Esophagus (tissue), 2 donors: ENCODE measurements around the gene SLC45A1. TPM values are rescaled to one million over a fixed set of nuclear protein-coding genes. Genes with fewer than 3 reads are reported as not detected.
A peak's percentile ranks its signal among the peaks of the same experiment; 100 is the strongest.

Experiments used
- H3K27ac ChIP-seq, 2 donors: one replicate each; pipeline ENCODE4 v1.5.1; 2013; ENCODE audit warnings: low read depth in 2 of 2, mild to moderate bottlenecking in 2 of 2, inconsistent platforms in 1 of 2, low read length in 1 of 2, moderate library complexity in 1 of 2
- H3K27me3 ChIP-seq, 2 donors: one replicate each; pipeline ENCODE4 v1.6.1; 2013; ENCODE audit warnings: low read length in 2 of 2, control low read depth in 1 of 2, mild to moderate bottlenecking in 1 of 2; ENCODE audit not compliant: insufficient read depth in 2 of 2, control insufficient read depth in 1 of 2
- H3K36me3 ChIP-seq, 2 donors: one replicate each; pipeline ENCODE4 v1.6.1; 2013; ENCODE audit warnings: low read length in 1 of 2; ENCODE audit not compliant: control insufficient read depth in 2 of 2, insufficient read depth in 2 of 2
- H3K4me1 ChIP-seq, 2 donors: one replicate each; pipeline ENCODE4 v1.6.1; 2013; ENCODE audit warnings: low read length in 1 of 2; ENCODE audit not compliant: control insufficient read depth in 2 of 2, insufficient read depth in 2 of 2
- H3K4me3 ChIP-seq, 2 donors: one replicate each; pipeline ENCODE4 v1.5.1; 2013; ENCODE audit warnings: low read length in 2 of 2, mild to moderate bottlenecking in 2 of 2, low read depth in 1 of 2, moderate library complexity in 1 of 2
- H3K9me3 ChIP-seq, 2 donors: one replicate each; pipeline ENCODE4 v1.6.1; 2013; ENCODE audit warnings: mild to moderate bottlenecking in 2 of 2, low read depth in 1 of 2, low read length in 1 of 2, moderate library complexity in 1 of 2; ENCODE audit not compliant: control insufficient read depth in 2 of 2, insufficient read depth in 1 of 2
- WGBS, 2 donors: extraction: QIAGEN DNeasy Blood & Tissue Kit; methylation state at CpG; one replicate each; pipeline ENCODE4 v1.1.7; 2013; 5-methylcytosine and 5-hydroxymethylcytosine counted together
- polyA plus RNA-seq, 2 donors: library from polyadenylated mRNA; stranded (reverse); fragments of 200-250 nt; gene quantifications; one replicate each; pipeline ENCODE4 v1.2.3, GENCODE V29; 2013
- donor health status: healthy with polysubstance abuse.
- donor health status: Bipolar disorder and iron deficiency.

The SLC45A1 gene
- polyA plus RNA-seq, 2 donors = 0.61 to 1.1 TPM

DNA sequence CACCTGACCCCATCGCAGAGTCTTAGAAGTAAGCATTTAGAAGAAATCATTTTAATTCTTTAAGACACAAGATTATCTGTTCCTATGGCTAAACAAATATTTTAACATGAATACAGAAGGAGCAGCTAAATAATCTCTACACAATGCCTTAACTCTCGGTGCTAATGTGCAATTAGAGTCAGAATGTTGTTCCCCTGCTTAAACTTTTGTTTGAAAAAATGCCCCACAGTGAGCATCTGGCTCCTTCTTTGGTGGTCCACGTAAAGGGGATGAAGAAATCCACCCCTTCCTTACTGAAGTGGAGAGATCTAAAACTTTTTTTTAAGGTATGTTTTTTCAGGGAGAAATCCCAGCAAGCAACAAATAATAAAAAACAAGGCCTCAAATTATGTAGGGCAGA lies 55.2 kb downstream of the SLC45A1 start:
- H3K4me1 ChIP-seq = peaks cover 2 to 5% of the 10 kb centered on the region in 2 donors
- H3K36me3 ChIP-seq = peaks cover 0 to 2% of the 10 kb centered on the region in 2 donors
- 62 to 64% methylated on average over 3 of the region's 3 CpGs for WGBS, 2 donors
- H3K27me3 ChIP-seq = no peaks in the 10 kb centered on the region
- no peak overlapping the region for H3K4me3 ChIP-seq
- peak overlapping the region; percentile 82 to 90 for H3K27ac ChIP-seq
- H3K9me3 ChIP-seq = no peaks in the 10 kb centered on the region

DNA sequence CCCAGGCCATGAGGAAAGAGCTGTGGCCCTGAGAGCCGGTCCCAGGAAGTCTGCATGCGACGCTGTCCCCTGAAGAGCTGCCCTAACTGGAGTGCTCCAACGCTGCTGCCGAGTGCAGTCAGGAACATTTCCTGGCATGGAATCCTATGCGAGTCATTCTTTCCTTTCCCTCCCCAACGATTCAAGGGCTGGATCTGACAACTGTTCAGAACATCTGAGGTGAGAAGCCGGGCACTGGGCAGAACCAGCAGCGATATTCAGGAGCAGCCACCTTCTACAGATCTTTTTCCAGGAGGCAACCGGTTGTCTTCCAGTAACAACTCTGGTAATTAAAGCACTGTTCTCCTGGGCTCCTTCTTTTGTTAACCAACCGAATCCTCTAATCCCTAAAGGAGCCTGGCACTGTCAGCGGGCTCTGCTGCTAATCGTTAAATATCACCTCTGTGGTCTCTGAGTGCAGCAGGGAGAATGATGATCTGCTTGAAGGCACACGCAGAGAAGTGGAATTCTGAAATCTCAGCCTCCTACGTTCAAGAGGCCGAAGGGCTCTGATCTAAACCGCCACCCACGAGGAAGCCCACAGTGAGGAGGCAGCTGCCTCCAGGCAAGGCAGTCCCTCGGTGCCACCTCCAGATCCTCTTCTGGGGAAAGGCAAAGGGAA lies 55.8 kb downstream of the SLC45A1 start:
- Histone ChIP-seq H3K27me3 (no peaks in the 10 kb centered on the region), H3K27ac (peak overlapping the region; percentile 82 to 90), H3K4me3 (no peak overlapping the region), H3K36me3 (peaks cover 0 to 2% of the 10 kb centered on the region in 2 donors), H3K9me3 (no peaks in the 10 kb centered on the region), H3K4me1 (peaks cover 2 to 5% of the 10 kb centered on the region in 2 donors)
- 22 to 32% methylated on average over 19 of the region's 19 CpGs for WGBS, 2 donors

DNA sequence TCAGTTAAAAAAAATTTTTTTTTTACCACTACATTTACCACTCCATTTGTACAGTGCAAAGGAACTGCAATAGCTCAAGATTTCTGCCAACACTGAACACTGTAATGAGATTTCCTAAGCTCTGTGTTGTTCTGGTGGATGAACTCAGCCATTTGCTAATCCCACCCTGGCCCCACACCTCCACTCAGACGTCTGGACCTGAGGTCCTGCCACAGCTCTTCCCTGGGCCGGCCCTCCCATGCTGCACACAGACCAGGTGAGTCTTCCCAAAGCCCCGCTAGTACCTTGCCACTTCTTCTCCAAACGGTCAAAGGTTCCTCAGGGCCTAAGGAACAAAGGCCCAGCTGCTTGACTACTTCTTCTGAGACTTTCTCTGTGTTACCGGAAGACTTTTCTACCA lies 56.4 kb downstream of the SLC45A1 start:
- Histone ChIP-seq H3K27me3 (no peaks in the 10 kb centered on the region), H3K36me3 (peaks cover 0 to 2% of the 10 kb centered on the region in 2 donors), H3K27ac (peak overlapping the region; percentile 43 to 82), H3K4me3 (no peak overlapping the region), H3K4me1 (peaks cover 2 to 5% of the 10 kb centered on the region in 2 donors), H3K9me3 (no peaks in the 10 kb centered on the region)
- WGBS, 2 donors = 69 to 74% methylated on average over 5 of the region's 5 CpGs

DNA sequence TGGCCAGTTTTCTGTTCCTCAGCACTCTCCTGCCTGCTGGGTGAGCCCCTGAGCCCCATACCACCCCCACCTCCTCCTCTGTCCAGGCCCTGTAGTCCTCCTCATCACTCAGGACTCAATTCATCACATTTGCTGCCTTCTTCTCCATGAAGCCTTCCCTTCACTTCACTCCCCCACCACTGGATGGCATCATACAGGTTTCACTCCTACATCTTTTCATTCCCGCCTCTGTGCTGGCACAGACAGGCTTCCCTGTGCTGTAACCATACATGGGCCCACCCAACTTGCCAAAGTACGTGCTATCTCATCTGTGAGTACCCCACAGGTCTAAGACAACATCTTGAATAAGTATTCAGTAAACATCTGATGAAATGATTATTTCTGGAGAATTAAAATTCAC lies 56.9 kb downstream of the SLC45A1 start:
- no peaks in the 10 kb centered on the region for H3K27me3 ChIP-seq
- 72 to 85% methylated on average over 2 of the region's 2 CpGs for whole genome bisulfite sequencing, 2 donors
- H3K27ac ChIP-seq = peak overlapping the region; percentile 68 to 82
- no peaks in the 10 kb centered on the region for H3K9me3 ChIP-seq
- H3K4me1 ChIP-seq = peaks cover 2 to 8% of the 10 kb centered on the region in 2 donors
- no peak overlapping the region for H3K4me3 ChIP-seq
- H3K36me3 ChIP-seq = peaks cover 0 to 2% of the 10 kb centered on the region in 2 donors

DNA sequence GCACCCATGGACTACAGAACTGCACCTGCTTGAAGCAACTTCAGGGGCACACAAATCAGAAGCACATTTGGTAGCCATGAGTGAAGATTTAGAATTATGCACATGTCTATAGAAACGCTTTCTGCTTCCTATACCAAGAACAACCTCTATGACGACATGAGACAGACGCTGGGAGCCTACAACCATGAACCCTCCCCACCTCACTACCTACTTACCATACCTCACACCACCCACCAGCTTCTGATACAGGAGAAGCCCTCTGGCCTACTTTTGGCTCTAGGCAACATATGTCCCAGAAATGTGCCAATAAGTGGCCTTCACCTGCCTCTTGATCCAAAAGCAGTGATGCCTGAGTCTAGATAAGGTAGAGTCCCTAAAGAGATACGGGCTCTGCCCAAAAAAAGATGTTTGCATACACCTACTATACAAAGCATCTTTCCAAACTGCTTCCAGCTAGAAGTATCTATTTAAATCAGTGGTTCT lies 58.5 kb downstream of the SLC45A1 start:
- peaks cover 0 to 7% of the 10 kb centered on the region in 2 donors for H3K36me3 ChIP-seq
- no peak overlapping the region for H3K27ac ChIP-seq
- 74 to 80% methylated on average over 4 of the region's 4 CpGs for WGBS, 2 donors
- H3K9me3 ChIP-seq = no peaks in the 10 kb centered on the region
- no peak overlapping the region for H3K4me3 ChIP-seq
- no peaks in the 10 kb centered on the region for H3K27me3 ChIP-seq
- H3K4me1 ChIP-seq = peaks cover 6 to 12% of the 10 kb centered on the region in 2 donors

DNA sequence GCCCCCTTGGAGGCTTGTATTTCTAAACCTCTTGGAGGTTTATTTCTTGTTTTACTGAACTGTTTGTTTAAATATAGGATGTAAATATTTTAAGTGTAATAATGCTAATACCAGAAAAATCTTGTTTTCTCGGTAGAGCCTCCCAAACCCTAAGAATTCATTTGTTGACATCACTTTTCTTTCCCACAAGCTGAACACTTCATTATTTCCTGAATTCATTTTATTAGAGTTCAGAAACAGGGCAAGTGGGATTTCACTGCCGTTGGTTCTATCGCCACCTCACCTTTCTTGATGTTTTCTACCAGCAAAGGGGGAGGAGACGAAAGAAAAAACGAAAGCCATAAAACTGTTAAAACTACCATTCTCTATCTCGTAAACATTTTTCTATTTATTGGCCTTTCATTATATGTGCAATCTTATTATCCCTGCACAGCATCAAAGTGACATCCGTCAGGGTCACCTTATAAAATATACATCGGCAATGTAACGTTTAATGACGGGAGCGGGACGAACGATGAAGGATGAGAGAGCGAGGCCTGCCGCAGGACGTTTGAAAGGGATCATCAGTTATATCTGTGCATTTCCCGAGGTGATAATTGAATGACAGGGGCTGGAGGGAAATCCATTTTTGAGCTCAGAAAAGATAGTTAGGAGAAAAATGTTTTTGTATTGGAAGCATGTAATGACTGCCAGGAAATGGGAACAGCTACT lies 59.5 kb downstream of the SLC45A1 start:
- 86 to 88% methylated on average over 17 of the region's 17 CpGs for WGBS, 2 donors
- no peaks in the 10 kb centered on the region for H3K9me3 ChIP-seq
- H3K4me3 ChIP-seq = no peak overlapping the region
- no peaks in the 10 kb centered on the region for H3K27me3 ChIP-seq
- H3K36me3 ChIP-seq = peaks cover 0 to 7% of the 10 kb centered on the region in 2 donors
- H3K4me1 ChIP-seq = peaks cover 6 to 18% of the 10 kb centered on the region in 2 donors
- no peak overlapping the region for H3K27ac ChIP-seq

GRCh38 chr1:8378178-8378577 lies 60.3 kb downstream of the SLC45A1 start:
- H3K27ac ChIP-seq = peak overlapping the region; percentile 6 to 69
- peaks cover 0 to 7% of the 10 kb centered on the region in 2 donors for H3K36me3 ChIP-seq
- peaks cover 6 to 18% of the 10 kb centered on the region in 2 donors for H3K4me1 ChIP-seq
- H3K4me3 ChIP-seq = no peak overlapping the region
- H3K27me3 ChIP-seq = no peaks in the 10 kb centered on the region
- WGBS, 2 donors = 30 to 36% methylated on average over 4 of the region's 4 CpGs
- H3K9me3 ChIP-seq = no peaks in the 10 kb centered on the region

GRCh38 chr1:8378981-8379470 lies 61.1 kb downstream of the SLC45A1 start:
- peaks cover 4 to 15% of the 10 kb centered on the region in 2 donors for H3K4me1 ChIP-seq
- no peaks in the 10 kb centered on the region for H3K27me3 ChIP-seq
- no peak overlapping the region for H3K4me3 ChIP-seq
- peak overlapping the region; percentile 43 to 69 for H3K27ac ChIP-seq
- WGBS, 2 donors = 66 to 78% methylated on average over 10 of the region's 10 CpGs
- peaks cover under 1 to 6% of the 10 kb centered on the region in 2 donors for H3K36me3 ChIP-seq
- H3K9me3 ChIP-seq = no peaks in the 10 kb centered on the region

DNA sequence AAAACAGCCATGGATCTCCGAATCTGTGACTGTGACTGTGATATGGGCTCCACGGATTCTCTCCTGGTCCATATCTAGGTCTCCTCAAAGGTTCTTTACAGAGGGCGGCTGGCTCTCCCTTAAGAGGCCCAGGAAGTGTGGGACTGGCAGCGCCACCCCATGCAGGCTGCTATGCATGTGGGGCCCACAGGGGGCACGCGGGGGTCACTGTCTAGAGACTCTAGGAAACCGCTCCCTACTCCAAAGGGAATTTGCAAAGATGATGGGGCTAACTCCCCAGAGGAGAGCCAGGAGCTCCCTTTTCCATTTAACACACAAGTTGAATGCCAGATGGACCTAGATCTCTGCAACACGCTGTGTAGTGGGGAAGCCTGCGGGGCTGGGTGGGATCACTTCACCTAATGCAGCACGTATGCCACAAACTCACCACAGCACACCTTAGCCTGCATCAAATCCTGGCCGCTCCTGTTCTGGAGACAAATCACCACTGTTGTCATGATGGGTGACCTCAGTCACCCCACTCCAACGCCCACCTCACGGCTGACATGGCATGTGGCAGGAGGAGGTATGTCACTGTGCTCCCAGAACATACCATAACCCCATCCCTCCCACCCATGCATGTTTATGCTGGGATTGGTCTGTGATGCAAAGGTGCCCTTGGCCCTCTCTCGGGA lies 61.7 kb downstream of the SLC45A1 start:
- Histone ChIP-seq H3K36me3 (peaks cover 3 to 6% of the 10 kb centered on the region in 2 donors), H3K4me3 (no peak overlapping the region), H3K27me3 (no peaks in the 10 kb centered on the region), H3K4me1 (peaks cover 4 to 16% of the 10 kb centered on the region in 2 donors), H3K27ac (peak overlapping the region; percentile 69 to 70), H3K9me3 (no peaks in the 10 kb centered on the region)
- 85 to 88% methylated on average over 14 of the region's 14 CpGs for WGBS, 2 donors
